ENCODE measurements around the gene CCDC6.

DNA sequence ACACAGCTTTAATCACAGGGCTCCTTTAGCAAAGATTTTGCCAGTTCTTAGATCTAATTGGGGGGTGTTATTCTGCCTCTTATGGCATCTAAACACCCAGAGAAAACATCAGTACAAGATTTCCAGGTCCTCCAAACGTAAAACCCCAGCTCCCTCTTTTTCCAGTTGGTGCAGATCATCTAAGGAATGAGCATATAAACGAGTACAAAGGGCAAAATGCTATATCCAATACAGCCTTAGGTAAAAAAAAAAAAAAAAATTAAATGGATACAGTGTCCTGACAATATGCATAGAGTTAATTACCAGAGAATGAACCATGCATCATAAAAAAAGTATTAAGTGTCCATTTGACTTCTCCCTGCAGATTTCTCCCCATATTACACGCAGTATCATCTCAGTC is 50.3 kb downstream of the CCDC6 start:
- TF ChIP-seq, protein P1, sequence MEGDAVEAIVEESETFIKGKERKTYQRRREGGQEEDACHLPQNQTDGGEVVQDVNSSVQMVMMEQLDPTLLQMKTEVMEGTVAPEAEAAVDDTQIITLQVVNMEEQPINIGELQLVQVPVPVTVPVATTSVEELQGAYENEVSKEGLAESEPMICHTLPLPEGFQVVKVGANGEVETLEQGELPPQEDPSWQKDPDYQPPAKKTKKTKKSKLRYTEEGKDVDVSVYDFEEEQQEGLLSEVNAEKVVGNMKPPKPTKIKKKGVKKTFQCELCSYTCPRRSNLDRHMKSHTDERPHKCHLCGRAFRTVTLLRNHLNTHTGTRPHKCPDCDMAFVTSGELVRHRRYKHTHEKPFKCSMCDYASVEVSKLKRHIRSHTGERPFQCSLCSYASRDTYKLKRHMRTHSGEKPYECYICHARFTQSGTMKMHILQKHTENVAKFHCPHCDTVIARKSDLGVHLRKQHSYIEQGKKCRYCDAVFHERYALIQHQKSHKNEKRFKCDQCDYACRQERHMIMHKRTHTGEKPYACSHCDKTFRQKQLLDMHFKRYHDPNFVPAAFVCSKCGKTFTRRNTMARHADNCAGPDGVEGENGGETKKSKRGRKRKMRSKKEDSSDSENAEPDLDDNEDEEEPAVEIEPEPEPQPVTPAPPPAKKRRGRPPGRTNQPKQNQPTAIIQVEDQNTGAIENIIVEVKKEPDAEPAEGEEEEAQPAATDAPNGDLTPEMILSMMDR (IDR thresholded peaks at IDR 0.05): no peak
- TF ChIP-seq POLR2AphosphoS5 (IDR thresholded peaks at IDR 0.05) (no peak), POLR2A (IDR thresholded peaks at IDR 0.05) (no peak), EP300 (IDR thresholded peaks at IDR 0.05) (no peak)

Measured in suprapubic skin (tissue), 4 donors.